Cerebellar cortex (tissue), 1 donor: ENCODE data around the gene FAM168A.
"Not testable (repeated sequence)": the region's sequence is repeated elsewhere in the genome, so short reads cannot be mapped to it uniquely, and the experiment has no call there.

ENCODE experiments used
- DNase-seq: peaks from one replicate; pipeline ENCODE4 v3.0.0-alpha.2; 2015; ENCODE audit warnings: low spot score

The FAM168A gene

GRCh38 chr11:73592640-73593039, 5.3 kb downstream of the FAM168A start:
- no peak for DNase-seq

- DNase-seq = no peak
Measured at GRCh38 chr11:73591743-73592142, 6.2 kb downstream of the FAM168A start.

DNA sequence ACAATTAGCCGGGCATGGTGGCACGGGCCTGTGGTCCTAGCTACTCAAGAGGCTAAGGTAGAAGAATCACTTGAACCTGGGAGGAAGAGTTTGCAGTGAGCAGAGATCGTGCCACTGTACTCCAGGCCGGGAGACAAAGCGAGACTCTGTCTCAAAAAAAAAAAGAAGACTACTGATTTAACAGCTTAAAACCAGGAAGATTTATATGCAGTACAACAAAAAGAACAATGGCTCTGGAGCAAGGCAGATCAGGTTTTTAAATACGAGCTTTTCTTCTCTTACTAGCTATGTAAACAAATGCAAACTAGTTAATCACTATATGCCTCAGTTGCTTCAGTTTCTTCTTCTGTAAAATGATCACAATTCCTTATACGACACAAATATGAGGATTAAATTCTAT, 6.9 kb downstream of the FAM168A start:
- no peak for DNase-seq

DNA sequence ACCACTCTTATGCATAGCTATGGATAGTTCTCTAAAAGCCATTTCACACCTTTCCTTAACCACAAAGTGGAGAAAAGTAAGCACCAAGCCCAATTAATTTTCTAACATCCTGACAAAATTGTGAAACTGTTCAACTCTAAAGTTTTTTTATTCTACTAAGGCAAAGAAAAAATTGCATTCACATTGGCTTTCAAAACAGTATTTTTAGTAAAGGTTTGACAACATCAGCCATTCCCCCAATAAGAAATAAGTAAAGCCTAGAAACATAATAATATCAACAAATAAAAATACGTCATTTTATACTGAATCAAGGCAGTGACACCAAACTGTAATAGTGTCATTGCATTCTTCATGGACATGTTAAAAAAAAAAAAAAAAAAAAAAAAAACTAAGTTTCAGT, 11.1 kb downstream of the FAM168A start:
- DNase-seq = no peak

- DNase-seq = no peak
Measured at GRCh38 chr11:73585834-73586575, 11.9 kb downstream of the FAM168A start.

GRCh38 chr11:73584831-73585230, 13.1 kb downstream of the FAM168A start:
- no peak for DNase-seq

DNA sequence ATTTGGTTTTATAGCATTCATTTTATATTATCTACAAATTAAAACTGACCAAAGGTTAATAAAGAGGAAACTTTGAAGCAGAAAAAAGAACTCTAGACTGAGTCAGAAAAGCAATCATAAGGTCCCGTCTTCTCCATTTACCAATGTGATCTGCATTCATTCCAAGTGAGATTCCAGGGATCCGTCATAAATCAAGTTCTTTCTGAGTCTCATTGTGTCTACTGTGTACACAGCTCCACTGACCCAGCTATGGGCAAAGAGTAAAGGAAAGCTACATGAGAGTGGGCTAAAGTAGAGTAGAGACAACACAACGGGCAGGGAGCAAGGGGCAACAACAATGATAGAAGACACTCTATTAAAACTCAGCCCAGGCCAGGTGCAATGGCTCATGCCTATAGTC, 15.3 kb downstream of the FAM168A start:
- no peak for DNase-seq

GRCh38 chr11:73580749-73581148, 17.2 kb downstream of the FAM168A start:
- DNase-seq = not testable (repeated sequence)

DNA sequence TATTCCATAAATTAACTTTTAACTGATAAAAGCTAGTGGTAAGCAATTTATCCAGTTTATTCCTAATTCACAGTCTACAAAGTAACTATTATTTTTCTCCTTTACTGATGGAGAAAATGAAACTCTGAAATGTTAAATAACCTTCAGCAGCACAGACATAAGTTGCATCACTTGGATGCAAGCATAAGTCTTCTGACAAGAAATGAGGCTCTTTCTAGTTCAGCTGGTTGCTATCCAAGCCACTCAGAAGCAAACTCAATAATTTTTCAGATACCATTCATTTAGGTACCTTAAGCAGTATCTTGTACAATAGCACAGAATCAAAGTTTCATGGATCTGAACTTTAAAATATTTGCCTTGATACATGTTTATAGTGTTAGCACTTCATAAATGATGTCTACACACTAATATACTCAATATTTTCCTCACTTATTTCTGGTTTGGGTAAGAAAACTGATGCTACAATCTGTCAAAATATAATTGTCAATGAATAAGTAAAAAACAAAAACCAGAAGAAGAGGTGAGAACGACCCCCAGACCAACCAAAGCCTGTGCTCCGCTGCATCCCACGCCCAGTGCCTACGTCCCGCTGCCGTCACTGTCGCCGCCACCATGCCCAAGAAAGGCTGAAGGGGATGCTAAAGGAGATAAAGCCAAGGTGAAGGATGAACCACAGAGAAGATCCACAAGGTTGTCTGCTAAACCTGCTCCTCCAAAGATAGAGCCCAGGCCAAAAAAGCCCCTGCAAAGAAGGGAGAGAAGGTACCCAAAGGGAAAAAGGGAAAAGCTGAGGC, 18.1 kb downstream of the FAM168A start:
- no peak for DNase-seq

DNA sequence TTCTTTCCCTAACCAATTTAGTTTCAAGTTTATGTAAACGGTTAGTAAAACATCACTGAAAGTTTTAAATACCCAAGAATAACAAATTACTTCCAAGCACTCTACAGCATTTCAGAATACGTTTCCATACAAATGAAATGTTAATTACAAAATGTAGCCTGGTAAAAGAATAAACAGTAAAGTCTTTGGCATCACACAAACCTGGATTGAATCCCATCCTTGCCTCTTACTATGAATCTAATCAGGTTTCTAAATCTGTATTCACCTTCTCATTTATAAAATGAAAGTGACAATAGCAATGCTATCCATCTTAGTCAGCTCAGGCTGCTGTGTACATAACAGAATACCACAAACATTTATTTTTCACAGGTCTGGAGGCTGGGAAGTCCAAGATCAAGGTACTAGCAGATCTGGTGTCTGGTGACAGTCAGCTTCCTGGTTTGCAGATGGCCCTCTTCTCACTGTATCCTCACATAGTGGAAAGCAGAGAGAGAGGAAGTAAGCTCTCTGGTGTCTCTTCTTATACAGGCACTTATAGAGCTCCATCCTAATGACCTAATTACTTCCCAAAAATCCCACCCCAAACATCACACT, 19.2 kb downstream of the FAM168A start:
- DNase-seq = no peak

GRCh38 chr11:73577496-73577917, 20.4 kb downstream of the FAM168A start:
- no peak for DNase-seq

DNA sequence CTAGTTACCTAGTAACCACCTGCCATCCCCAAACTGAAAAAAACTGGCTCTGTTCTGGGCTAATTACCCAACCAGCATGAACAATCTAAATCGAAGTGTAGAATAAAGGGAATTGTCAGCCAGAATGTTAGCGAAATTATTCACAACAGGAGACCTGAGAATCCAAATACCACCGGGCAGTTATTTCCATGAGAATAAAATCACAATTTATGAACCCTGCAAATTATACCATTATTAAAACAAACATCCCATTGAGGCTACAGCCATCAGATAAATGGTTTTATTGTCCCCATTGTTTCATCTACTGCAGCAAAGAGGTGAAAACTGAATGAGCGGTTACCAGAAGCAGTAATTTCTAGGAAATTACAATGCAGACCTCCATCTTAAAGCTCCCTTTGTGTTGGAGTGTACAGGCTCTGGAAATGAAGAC, 21.7 kb downstream of the FAM168A start:
- DNase-seq = peak; percentile 36

GRCh38 chr11:73571982-73572381, 25.9 kb downstream of the FAM168A start:
- DNase-seq = not testable (repeated sequence)

DNA sequence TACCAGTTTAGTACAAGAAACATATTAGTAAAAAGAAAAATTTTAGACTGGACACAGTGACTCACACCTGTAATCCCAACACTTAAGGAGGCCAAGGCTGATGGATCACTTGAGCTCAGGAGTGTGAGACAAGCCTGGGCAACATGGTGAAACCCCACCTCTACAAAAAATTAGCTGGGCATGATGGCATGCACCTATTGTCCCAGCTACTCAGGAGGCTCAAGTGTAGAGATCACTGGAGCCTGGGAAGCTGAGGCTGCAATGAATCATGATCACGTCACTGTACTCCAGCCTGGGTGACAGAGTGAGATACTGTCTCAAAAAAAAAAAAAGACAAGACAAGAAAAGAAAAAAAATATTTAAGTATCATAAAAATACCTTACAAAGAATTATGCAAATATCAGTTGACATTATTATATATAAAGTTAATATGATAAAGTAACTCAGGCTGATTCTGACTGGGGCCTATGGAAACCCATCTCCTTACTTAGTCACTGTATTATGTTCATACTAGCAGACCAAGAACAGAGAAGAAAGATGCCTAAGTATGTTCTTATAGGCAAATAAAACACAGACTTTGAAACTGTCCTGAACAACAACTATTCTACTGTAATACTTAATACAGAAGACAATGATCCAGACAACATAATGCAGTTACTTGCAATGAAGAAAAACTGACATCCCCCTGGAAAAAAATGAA, 27.3 kb downstream of the FAM168A start:
- no peak for DNase-seq

DNA sequence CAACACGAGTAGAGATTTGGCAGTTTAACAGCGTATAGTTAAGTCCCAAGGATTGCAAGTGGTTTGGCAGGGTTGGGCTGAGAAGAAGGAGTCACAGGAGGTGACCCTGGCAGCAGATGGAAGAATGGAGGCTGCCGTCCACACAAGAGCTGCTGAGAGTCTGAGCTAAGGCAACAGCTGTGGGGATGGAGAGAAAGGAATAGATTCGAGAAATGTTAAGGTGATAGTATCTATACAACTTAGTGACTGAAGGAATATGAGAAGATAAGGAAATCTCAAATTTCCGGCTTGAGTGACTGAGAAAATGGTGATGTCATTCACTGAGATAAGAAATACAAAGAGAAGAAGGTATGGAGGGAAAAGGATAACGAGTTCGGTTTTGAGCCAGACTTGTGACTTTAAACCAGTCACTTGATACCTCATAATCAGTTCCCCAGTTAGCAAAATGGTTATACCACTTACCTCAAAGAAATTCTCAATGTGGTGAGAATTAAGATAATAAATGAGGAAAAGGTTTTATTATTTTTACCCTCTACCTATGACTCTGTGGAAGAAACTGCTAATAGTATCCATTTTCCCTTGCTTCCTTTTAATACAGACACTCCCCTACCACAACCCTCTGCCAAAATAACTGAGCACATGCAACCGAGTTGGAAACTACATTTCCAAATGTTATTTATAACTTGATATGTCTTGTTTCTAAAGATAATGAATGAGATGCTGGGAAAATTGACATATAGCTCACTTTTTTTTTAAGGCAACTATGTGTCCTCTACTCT, 30.7 kb downstream of the FAM168A start:
- no peak for DNase-seq

- DNase-seq = no peak
Measured at GRCh38 chr11:73566422-73566821, 31.5 kb downstream of the FAM168A start.

DNA sequence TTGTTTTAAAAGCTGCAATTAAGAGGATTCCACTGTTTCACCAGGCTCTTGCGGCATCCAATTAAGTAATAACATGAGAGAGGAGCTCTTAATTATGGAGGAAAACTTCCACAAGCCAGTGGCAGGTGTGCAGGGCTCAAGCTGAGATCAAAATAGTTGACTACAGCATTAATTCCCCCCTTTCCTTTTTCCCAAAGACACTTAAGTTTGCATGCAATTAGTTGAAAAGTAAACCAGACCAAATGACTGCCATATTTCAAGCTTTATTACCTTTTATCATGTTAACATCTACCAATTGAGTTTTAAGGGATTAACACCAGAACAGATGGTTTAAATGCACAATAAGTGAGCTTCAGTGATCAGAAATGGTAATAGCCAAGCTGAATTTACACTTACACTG, 32.1 kb downstream of the FAM168A start:
- DNase-seq = no peak

- DNase-seq = no peak
Measured at GRCh38 chr11:73564903-73565302, 33.0 kb downstream of the FAM168A start.

- no peak for DNase-seq
Measured at GRCh38 chr11:73563539-73564200, 34.2 kb downstream of the FAM168A start.

DNA sequence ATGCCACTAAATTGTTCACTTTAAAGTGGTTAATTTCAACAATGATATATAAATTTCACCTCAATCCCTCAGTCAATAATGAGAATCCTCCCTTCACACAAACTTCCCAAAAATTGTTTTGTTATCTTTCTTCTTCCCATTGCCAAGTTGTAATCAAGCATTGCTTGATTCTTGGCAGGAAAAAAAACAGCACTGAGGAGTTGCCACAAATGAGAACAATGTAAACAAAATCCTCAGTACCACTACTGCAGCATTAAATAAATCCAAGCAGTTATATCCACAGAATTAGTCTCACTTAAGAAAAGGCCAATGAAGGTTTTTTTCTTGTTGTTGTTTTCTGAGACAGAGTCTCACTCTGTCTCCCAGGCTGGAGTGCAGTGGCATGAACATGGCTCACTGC, 38.2 kb downstream of the FAM168A start:
- DNase-seq = no peak

GRCh38 chr11:73556966-73557365, 40.9 kb downstream of the FAM168A start:
- DNase-seq = no peak
